AG09319 (cell line): Measurements from ENCODE around the gene G3BP2.

Experiments used
- DNase-seq: peaks from one replicate; pipeline ENCODE4 v3.0.0-alpha.2; 2010; ENCODE audit warnings: low read depth; ENCODE audit errors: extremely low read depth
- CTCF ChIP-seq: IDR thresholded peaks from 2 replicates; pipeline ENCODE4 v1.5.1; 2011; ENCODE audit warnings: low read depth, mild to moderate bottlenecking, inconsistent platforms, low read length, moderate library complexity

G3BP2 gene

GRCh38 chr4:75593393-75593792 is 79.8 kb downstream of the G3BP2 start:
- TF ChIP-seq CTCF = no peak
- DNase-seq = no peak
